GM12891 (cell line): ENCODE measurements around the gene IER5L.
"Not testable (repeated sequence)": the region's sequence is repeated elsewhere in the genome, so short reads cannot be mapped to it uniquely, and the experiment has no call there.

Source experiments
- POLR2A ChIP-seq: IDR thresholded peaks from 2 replicates; pipeline ENCODE4 v1.6.1; 2011; ENCODE audit warnings: low read depth, low read length, control low read depth
- POLR2AphosphoS5 ChIP-seq: IDR thresholded peaks from 2 replicates; pipeline ENCODE4 v1.6.1; 2011; ENCODE audit warnings: low read depth, low read length, control low read depth
- SPI1 ChIP-seq: IDR thresholded peaks from 2 replicates; pipeline ENCODE4 v1.6.1; 2011; ENCODE audit warnings: low read depth, low read length, control low read depth
- TAF1 ChIP-seq: IDR thresholded peaks from 2 replicates; pipeline ENCODE4 v1.6.1; 2011; ENCODE audit warnings: low read depth, low read length, control low read depth

DNA sequence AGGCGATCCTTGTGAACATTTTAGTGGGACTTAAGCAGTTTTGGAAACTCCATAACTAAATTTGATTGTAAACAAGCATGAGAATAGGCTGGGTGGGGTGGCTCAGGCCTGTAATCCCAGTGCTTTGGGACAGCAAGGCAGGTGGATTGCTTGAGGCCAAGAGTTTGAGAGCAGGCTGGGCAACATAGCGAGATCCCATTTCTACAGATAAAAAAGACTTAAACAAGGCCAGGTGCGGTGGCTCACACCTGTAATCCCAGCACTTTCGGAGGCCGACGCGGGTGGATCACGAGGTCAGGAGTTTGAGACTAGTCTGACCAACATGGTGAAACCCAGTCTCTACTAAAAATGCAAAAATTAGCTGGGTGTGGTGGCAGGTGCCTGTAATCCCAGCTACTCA is 11.9 kb upstream of the IER5L start:
- not testable (repeated sequence) for TF ChIP-seq POLR2A, POLR2AphosphoS5, TAF1, SPI1
